CMK (cell line): ENCODE data around the gene PUS10.
"Not testable (repeated sequence)": the region's sequence is repeated elsewhere in the genome, so short reads cannot be mapped to it uniquely, and the experiment has no call there.

Experiments
- DNase-seq: peaks from one replicate; pipeline ENCODE4 v3.0.0-alpha.2; 2010; ENCODE audit warnings: low read depth

The PUS10 gene

GRCh38 chr2:61012303-61012702 lies 5.8 kb downstream of the PUS10 start:
- not testable (repeated sequence) for DNase-seq

GRCh38 chr2:61011678-61012077 lies 6.4 kb downstream of the PUS10 start:
- DNase-seq = no peak

DNA sequence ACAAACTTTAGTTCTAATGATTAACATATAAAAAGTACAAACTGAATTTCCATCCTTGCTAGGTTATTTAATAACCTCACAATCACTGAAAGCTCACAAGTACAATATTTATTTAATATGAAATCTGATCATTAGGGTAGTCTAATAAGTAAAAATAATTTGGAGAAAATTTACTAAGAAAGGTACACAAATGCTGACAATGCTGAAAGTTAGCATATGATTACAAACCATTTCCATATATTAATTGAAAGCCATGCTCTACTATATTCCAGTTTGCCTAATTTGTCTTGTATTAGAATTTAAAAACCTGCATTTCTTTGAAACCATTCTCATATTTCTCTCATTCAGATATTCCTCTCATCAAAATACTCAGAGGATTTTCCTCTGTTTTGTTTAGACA lies 8.7 kb downstream of the PUS10 start:
- no peak for DNase-seq

- DNase-seq = no peak
Measured at GRCh38 chr2:61006486-61007105, 11.5 kb downstream of the PUS10 start.

DNA sequence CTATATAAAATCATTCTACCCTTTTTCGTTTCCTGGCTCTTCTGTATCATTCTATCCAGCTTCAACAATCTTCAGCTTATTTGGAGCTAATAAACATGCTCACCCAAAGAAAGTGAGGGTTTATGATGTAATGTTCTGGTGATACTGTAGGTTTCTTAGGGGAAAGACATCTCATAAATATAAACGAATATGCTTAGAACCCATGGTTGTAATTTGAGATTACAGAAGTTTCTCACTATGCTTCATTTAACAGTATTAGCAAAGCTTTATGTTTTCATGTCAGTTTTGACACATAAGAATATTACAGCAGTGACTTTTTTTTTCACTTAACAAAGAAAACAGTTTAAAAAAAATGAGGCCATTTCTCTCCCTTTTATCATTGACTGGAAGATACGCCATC lies 12.3 kb downstream of the PUS10 start:
- no peak for DNase-seq

- DNase-seq = no peak
Measured at GRCh38 chr2:60998628-60999545, 19.2 kb downstream of the PUS10 start.

DNA sequence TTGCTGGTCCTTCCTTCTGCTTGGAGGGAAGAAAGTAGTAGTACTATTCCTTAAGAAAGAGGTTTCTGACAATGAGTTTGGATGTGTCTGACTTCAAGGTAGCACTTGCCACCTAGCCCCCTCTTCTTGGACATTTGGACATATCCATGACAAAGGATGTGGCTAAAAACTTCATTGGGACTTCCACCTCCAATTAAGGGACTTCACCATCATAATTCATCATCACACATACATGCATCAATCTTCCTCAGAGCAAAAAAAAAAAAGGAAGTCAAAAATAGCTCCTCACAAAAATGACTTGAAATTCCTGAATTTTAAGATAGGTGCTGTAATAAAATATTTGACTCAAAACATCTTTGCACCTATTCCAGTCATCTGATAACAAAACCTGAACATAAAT lies 23.9 kb downstream of the PUS10 start:
- no peak for DNase-seq

DNA sequence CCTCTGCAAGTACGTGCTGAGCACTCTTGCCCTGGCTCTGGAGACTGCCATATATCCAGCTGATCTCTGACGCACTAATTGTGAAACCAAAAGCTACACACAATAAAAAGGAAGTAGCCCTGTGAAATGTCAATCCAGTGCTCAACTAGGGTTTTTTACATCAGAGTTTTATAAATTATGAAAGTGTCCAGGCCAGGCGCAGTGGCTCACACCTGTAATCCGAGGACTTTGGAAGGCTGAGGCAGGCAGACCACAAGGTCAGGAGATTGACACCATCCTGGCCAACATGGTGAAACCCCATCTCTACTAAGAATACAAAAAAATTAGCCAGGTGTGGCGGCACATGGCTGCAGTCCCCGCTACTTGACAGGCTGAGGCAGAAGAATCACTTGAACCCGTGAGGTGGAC lies 25.1 kb downstream of the PUS10 start:
- no peak for DNase-seq

DNA sequence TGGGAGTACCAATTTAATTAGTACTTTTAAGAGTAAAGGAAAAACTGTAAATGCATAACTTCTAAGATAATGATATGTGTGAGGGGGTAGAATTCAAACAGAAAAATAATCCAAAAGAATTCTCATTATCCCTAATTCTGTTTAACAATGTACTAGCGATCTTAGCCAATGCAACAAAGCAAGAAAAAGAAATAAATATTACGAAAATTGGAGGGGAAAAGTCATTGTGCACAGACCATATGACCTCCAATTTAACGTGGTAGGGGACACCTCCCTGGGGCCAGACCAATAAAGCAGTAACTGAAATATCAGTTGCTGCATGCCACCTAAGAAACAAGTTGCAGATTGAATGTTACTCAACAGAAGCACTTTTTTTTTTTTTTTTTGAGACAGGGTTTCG lies 26.4 kb downstream of the PUS10 start:
- DNase-seq = no peak

DNA sequence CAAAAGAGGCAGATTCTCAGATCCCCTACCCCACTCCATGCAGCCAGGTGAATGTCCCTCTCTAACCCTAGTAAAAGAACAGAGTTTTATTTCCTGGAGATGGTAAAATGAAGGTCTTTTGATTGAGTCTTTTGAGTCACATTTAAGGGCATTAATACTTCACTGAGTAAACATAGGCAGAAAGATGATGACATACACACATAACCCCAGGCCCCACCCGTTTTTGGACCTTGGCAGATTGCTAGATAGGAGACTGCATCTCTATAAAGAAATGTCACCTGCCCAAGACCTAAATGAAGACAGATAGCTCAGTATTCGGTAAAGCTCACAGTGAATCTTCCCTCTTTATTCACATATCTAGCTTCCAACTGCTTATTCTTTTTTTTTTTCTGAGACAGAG lies 28.8 kb downstream of the PUS10 start:
- DNase-seq = no peak

- not testable (repeated sequence) for DNase-seq
Measured at GRCh38 chr2:60987656-60988055, 30.4 kb downstream of the PUS10 start.

GRCh38 chr2:60987041-60987440 lies 31.0 kb downstream of the PUS10 start:
- DNase-seq = no peak

DNA sequence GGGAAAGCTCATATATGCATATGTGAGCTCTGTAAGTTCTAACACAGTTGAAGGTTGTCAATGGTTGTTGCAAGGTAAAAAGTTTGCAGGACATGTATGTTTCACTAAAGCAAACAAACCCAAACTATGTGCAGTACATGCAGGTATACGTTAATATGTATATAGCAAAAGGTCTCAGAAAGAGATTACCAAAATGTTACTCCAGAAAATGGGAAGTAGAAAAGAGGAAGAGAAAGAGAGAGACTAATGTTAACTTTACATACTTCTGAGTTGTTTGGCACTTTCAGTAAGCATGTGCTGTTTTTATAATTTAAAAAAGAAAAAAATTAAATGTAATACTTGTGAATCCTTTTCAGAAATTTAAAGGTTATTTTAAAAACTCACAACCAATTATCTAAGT lies 33.3 kb downstream of the PUS10 start:
- no peak for DNase-seq

DNA sequence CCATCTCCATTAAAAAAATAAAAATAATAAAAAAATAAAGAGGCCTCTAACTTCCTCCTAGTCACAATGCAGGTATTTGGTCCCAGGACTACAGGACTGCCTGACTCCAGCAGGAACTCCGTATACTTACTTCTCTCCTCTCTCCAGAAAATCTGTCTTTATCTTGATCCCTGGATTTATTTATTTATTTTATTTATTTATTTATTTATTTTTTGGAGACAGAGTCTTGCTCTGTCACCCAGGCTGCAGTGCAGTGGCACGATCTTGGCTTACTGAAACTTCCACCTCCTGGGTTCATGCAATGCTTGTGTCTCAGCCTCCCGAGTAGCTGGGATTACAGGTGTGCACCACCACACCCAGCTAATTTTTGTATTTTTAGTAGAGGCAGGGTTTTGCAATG lies 36.0 kb downstream of the PUS10 start:
- not testable (repeated sequence) for DNase-seq

- no peak for DNase-seq
Measured at GRCh38 chr2:60980071-60980815, 37.8 kb downstream of the PUS10 start.

DNA sequence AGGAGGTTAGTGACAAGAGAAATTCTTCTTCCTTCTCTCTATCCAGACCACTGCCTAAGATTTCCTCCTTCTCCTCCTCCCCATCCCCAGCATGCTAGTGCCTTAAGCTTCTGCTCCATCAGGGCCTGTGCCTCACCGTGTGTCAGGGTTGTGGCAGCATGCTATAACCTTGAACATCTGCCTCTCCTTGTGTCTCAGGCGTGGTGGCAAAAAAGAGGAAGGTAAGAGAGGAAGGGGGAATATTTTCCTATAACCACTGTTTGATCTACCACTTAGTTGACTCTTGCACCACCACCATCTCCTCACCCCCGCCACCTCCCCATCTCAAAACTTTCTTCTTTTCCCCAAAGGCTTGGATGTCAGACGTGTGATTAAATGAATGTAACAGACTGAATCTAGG lies 38.8 kb downstream of the PUS10 start:
- no peak for DNase-seq

DNA sequence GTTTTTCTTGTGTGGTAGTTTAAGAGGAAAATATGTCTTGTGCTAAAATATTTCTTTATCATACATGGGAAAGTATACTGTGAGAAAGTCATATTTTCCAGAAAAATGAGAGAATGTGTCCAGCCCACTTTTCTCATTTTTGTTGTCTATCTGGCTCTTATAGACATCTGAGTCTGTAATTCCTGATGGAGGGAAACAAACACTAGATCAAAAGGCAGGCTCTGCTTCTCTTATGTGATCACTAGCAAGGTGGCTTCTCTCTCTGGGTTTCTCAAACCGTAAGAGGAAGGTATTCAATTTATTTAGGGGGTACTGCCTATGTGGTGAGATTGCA lies 40.5 kb downstream of the PUS10 start:
- no peak for DNase-seq

DNA sequence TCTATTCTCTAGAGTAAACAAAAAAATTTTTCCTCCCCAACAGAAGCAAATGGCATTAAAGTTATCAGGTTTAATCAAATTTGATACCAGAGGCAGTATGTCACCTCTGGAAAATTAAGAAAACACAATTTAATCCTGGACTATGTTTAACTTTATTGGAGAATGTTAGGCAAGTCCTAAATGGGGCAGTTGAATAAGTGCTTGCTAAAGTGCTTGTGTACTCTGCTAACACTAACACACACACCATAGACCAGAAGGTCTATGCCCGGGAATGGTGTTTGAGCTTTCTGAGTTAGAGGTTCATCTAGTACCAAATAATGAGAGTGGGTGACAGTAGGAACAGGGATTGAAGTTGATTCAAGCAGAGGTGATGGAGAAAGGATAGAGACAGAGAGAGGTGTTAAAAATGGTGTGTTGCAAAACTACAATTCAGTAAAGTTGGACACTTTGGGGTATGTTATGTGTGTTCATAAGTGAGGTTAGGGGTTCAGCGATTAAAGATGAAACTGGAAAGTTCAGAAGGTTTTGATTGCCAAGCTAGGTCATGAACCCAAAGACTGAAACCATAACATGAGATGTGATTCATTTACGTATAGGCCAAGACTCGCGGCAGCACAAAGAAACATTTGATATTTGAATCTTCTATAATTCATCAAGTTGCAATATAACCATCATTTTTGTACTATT lies 41.0 kb downstream of the PUS10 start:
- no peak for DNase-seq

- DNase-seq = no peak
Measured at GRCh38 chr2:60976256-60976850, 41.7 kb downstream of the PUS10 start.

DNA sequence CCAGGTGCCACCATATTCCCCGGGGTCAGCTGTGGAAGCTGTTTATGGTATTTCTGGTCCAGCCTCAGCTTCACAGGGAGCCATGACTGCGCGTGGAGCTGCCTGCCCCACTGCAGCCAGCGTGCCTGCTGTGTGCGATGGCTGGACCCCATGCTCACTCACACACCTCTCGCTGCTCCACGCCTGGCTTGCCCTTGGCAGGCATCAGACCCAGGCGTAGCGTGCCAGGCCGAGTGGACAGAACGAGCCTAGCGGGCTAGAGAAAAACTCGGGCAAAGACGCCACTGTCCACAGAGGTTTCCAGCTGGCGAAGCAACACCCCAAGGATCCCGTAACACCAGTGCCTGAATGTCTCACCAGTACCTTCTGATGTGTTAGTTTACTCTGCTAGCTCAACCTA lies 43.4 kb downstream of the PUS10 start:
- DNase-seq = no peak

DNA sequence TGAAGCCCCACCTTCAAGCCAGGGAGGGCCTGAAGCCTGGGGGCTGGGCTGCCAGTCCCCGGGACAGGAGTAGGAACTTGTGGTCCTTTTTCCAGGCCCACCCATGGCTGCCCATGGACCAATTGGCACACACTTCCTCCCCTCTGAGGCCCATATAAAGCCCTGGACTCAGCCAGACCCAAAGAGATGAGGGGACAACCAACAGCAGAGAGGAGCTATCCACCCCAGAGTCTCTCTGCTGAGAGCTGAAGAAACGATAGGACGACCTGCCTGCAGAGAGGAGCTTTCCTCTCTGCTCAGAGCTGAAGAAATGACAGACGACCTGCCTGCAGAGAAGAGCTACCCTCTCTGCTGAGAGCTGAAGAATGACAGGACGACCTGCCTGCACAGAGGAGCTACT lies 44.4 kb downstream of the PUS10 start:
- no peak for DNase-seq
